Ishikawa (cell line): ENCODE results near the gene TBC1D16.

Experiments used
- CEBPB ChIP-seq: IDR thresholded peaks from 2 replicates; pipeline ENCODE4 v1.6.1; 2012
- CREB1 ChIP-seq: IDR thresholded peaks from 2 replicates; pipeline ENCODE4 v1.6.1; 2012; ENCODE audit warnings: low read depth
- EGR1 ChIP-seq: IDR thresholded peaks from 2 replicates; pipeline ENCODE4 v1.6.1; 2012
- EP300 ChIP-seq: IDR thresholded peaks from 2 replicates; pipeline ENCODE4 v1.6.1; 2012; ENCODE audit warnings: borderline replicate concordance
- FOXM1 ChIP-seq: IDR thresholded peaks from 2 replicates; pipeline ENCODE4 v1.6.1; 2012; ENCODE audit warnings: low read depth, borderline replicate concordance
- NFIC ChIP-seq: IDR thresholded peaks from 2 replicates; pipeline ENCODE4 v1.6.1; 2012
- RAD21 ChIP-seq: IDR thresholded peaks from 2 replicates; pipeline ENCODE4 v1.6.1; 2012; ENCODE audit warnings: low read depth
- TAF1 ChIP-seq: IDR thresholded peaks from 2 replicates; pipeline ENCODE4 v1.6.1; 2012; ENCODE audit warnings: low read depth, mild to moderate bottlenecking
- TCF12 ChIP-seq: IDR thresholded peaks from 2 replicates; pipeline ENCODE4 v1.6.1; 2012; ENCODE audit warnings: low read depth
- TEAD4 ChIP-seq: IDR thresholded peaks from 2 replicates; pipeline ENCODE4 v1.6.1; 2012
- YY1 ChIP-seq: IDR thresholded peaks from 2 replicates; pipeline ENCODE4 v1.6.1; 2012; ENCODE audit warnings: low read depth
- ZBTB7A ChIP-seq: IDR thresholded peaks from 2 replicates; pipeline ENCODE4 v1.6.1; 2012; ENCODE audit warnings: low read depth
- TF ChIP-seq, protein P1 (sequence below): IDR thresholded peaks from 2 replicates; pipeline ENCODE4 v1.6.1; 2012
- TF ChIP-seq, protein P2 (sequence below): IDR thresholded peaks from 2 replicates; pipeline ENCODE4 v1.6.1; 2012; ENCODE audit warnings: low read depth, mild to moderate bottlenecking
- TF ChIP-seq, protein P3 (sequence below): IDR thresholded peaks from 2 replicates; pipeline ENCODE4 v1.6.1; 2012

The TBC1D16 gene

DNA sequence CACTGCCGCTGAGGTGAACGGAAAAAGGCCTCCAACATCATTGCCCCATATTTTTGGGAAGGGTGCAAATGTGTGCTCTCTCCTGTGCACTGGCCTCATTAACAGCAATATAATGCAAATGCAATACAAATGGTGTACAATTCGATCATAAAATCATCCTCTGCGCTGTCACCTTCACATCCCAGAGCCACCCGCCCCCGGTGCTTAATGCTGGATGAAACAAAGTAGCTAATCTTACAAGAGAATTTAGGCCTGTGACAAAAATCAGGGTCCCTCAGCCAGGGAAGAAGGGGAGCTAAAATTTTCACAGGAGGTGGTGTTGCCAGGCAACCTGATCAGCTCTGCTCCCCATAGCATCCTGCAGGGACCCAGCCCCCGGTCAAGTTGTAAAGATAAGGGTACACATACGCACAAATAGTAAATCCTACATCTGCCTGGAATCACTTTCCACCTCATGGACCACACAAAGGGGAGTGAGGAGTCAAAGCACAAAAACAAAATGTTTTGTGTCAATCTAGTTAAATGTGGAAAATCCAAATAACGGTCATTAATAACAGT lies 3.0 kb downstream of the TBC1D16 start:
- TF ChIP-seq TAF1 (no peak), FOXM1 (no peak), TCF12 (no peak), ZBTB7A (no peak), RAD21 (no peak), CREB1 (no peak), NFIC (no peak), EP300 (no peak), TEAD4 (no peak), CEBPB (no peak), YY1 (no peak)
- TF ChIP-seq, protein P1, sequence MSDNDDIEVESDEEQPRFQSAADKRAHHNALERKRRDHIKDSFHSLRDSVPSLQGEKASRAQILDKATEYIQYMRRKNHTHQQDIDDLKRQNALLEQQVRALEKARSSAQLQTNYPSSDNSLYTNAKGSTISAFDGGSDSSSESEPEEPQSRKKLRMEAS, result no peak
- TF ChIP-seq, protein P2, sequence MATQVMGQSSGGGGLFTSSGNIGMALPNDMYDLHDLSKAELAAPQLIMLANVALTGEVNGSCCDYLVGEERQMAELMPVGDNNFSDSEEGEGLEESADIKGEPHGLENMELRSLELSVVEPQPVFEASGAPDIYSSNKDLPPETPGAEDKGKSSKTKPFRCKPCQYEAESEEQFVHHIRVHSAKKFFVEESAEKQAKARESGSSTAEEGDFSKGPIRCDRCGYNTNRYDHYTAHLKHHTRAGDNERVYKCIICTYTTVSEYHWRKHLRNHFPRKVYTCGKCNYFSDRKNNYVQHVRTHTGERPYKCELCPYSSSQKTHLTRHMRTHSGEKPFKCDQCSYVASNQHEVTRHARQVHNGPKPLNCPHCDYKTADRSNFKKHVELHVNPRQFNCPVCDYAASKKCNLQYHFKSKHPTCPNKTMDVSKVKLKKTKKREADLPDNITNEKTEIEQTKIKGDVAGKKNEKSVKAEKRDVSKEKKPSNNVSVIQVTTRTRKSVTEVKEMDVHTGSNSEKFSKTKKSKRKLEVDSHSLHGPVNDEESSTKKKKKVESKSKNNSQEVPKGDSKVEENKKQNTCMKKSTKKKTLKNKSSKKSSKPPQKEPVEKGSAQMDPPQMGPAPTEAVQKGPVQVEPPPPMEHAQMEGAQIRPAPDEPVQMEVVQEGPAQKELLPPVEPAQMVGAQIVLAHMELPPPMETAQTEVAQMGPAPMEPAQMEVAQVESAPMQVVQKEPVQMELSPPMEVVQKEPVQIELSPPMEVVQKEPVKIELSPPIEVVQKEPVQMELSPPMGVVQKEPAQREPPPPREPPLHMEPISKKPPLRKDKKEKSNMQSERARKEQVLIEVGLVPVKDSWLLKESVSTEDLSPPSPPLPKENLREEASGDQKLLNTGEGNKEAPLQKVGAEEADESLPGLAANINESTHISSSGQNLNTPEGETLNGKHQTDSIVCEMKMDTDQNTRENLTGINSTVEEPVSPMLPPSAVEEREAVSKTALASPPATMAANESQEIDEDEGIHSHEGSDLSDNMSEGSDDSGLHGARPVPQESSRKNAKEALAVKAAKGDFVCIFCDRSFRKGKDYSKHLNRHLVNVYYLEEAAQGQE, result no peak
- TF ChIP-seq, protein P3, sequence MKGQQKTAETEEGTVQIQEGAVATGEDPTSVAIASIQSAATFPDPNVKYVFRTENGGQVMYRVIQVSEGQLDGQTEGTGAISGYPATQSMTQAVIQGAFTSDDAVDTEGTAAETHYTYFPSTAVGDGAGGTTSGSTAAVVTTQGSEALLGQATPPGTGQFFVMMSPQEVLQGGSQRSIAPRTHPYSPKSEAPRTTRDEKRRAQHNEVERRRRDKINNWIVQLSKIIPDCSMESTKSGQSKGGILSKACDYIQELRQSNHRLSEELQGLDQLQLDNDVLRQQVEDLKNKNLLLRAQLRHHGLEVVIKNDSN, result no peak

DNA sequence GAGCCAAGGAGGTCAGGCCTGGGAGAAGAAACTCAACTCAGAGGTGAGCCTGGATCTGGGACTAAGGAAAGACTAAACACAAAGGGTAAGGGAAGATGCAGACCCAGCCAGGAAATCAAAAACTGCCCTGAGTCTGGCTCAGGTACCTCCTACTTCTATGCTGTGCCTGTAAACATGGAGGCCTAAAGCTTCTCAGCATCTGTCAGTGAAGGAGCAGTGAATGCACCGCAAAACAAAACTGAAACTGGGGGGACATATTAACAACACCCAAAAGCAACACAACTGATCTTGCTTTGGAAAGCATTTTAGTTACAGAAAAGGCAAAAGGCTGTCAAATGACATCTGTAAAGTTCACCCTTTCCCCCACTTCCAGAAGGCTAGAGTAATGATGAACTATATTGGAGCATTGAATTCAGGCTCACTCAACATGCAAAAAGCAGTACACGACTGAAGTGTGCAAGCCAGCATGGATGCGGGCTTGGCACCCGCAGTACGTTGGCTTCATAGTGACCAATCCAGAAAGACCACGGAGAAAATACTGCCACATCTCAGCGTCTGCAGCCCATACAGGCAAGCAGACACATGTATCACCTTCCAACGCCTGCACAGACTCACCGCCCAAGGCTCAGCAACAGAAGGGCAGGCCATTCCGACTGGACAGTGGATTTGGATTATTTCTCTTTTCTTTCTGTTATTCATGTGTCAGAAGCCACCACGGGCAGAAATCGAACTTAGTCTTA lies 3.8 kb downstream of the TBC1D16 start:
- TF ChIP-seq CEBPB, result no peak
- TF ChIP-seq, protein P3, result no peak
- TF ChIP-seq, protein P1, result no peak
- no peak for TF ChIP-seq YY1
- no peak for TF ChIP-seq TAF1
- no peak for TF ChIP-seq FOXM1
- no peak for TF ChIP-seq EGR1

DNA sequence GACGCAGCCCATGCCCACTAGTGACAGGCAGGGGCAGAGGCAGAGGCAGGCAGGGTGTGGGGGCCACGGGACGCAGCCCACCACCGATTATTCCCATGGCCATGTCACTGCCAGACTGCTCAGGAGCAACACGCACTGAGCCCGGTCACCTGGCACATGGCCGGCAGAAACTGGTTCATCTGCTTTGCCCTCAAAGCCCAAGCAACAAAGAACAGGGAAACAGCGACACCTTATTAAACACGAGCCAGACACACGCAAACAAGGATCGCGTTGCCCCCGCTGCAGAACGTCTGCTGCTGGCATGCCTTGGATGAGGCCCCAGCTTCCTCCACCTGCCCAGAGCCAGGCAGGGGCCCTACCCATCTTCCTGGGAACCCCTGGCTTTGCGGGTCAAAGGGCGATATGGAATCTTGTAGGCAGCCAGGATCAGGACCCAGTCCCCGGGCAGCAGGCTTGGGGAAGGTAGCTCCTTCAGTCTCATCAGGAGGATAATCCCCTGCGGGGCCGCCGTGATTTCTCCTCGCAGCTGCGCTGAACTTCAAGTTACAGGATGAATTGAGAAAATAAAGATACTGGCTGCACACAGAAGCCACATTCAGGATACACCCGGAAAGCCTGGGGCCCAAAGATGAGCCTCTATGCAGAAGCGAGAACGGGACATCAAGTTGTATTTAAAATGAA lies 4.8 kb downstream of the TBC1D16 start:
- TF ChIP-seq, protein P3, result peak; percentile 59
- TF ChIP-seq TAF1 (no peak), CREB1 (no peak), ZBTB7A (no peak), RAD21 (peak; percentile 66), FOXM1 (no peak), TEAD4 (no peak), EGR1 (no peak), EP300 (no peak; the same call in 1 of the 2 replicates), NFIC (peak; percentile 62; the same call in 1 of the 2 replicates), TCF12 (no peak), CEBPB (no peak), YY1 (peak; percentile 46; the same call in 1 of the 2 replicates)
- TF ChIP-seq, protein P2, result no peak
- TF ChIP-seq, protein P1, result peak; percentile 96

DNA sequence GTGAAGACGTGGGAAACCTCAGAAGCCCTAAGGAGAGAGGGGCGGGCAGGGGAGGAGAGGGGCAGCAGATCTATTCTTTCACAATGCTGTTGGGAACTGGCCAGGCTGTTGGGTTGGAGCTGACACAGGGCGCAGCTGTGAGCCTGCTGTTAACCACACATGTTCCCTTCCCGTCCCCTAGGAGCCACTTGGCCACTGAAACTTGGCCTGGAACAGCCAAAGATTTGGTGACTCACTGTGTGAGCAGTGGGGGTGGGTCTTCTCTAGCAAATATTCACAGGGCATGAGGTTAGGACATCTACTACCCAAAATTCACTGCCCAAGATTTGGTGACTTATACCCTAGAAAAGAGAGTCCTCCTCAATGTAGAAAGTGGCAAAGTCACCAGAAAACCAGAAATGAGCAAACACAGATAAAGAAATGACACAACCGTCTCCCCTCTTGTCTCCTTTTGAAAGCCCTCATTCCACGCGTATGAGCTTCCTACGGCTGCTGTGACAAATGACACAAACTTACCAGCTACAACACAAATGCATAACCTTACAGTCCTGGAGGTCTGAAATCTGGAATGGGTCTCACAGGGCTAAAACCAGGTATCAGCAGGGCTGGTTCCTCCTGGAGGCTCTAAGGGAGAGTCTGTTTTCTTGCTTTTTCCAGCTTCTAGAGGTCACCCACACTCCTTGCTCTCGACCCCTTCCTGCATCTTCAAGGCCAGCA lies 6.3 kb downstream of the TBC1D16 start:
- no peak for TF ChIP-seq NFIC
- no peak for TF ChIP-seq EP300
- TF ChIP-seq, protein P2, result no peak
- no peak for TF ChIP-seq TAF1
- TF ChIP-seq CEBPB, result no peak
- TF ChIP-seq ZBTB7A, result no peak
- no peak for TF ChIP-seq TCF12
- TF ChIP-seq, protein P3, result no peak
- TF ChIP-seq EGR1, result no peak
- no peak for TF ChIP-seq FOXM1
- no peak for TF ChIP-seq TEAD4
- TF ChIP-seq, protein P1, result no peak
- no peak for TF ChIP-seq RAD21
- TF ChIP-seq CREB1, result no peak
